IMR-90 (cell line): ENCODE data around the gene HOXA2. TPM values are rescaled to one million over a fixed set of nuclear protein-coding genes. Genes with fewer than 3 reads are reported as not detected.

ENCODE experiments used
- ATAC-seq: fragments of 200-7000 bp; cut with Tn5 transposase; 2 replicates; pipeline ENCODE4 v1.9.1; 2020; ENCODE audit warnings: low read depth, mild to moderate bottlenecking, moderate library complexity
- BruUV-seq: library from RNA; stranded (reverse); fragments of 400-500 nt; replicated peaks from 2 replicates; lab custom pipeline; 2021; lab: Mats Ljungman, UMichigan
- CTCF ChIA-PET: fragments of 300-600 bp; formaldehyde crosslinking; extraction: SDS; loops from one replicate; lab custom pipeline; 2021; ENCODE audit warnings: antibody characterized with exemption; lab: Yijun Ruan, JAX
- POLR2A ChIA-PET: fragments of 300-600 bp; sonication (Branson Sonifier 250); formaldehyde crosslinking; loops from one replicate; lab custom pipeline; 2022; ENCODE audit warnings: antibody characterized with exemption; ENCODE audit not compliant: unreplicated experiment; lab: Charles Lee
- DNase-seq: peaks from one replicate; pipeline ENCODE4 v3.0.0; 2013
- H2AFZ ChIP-seq: replicated peaks from 2 replicates; pipeline ENCODE3; 2013; ENCODE audit warnings: low read length, mild to moderate bottlenecking; ENCODE audit not compliant: poor library complexity
- H2AK5ac ChIP-seq: 2 replicates; pipeline ENCODE4 v1.6.1; 2013; ENCODE audit warnings: low read depth, low read length, inconsistent platforms
- H2AK9ac ChIP-seq: replicated peaks from 2 replicates; pipeline ENCODE3; 2013; ENCODE audit warnings: mild to moderate bottlenecking, low read depth, low read length, moderate library complexity; ENCODE audit not compliant: poor library complexity
- H2BK120ac ChIP-seq: 2 replicates; pipeline ENCODE4 v1.6.1; 2013; ENCODE audit warnings: low read depth, low read length, inconsistent platforms
- H2BK15ac ChIP-seq: 3 replicates; pipeline ENCODE4 v1.6.1; 2013; ENCODE audit warnings: low read depth, low read length, inconsistent platforms
- H2BK20ac ChIP-seq: 2 replicates; pipeline ENCODE4 v1.6.1; 2013; ENCODE audit warnings: low read depth, mild to moderate bottlenecking, inconsistent platforms, low read length, moderate library complexity
- H2BK5ac ChIP-seq: 2 replicates; pipeline ENCODE4 v1.6.1; 2013; ENCODE audit warnings: mild to moderate bottlenecking, low read depth, low read length, inconsistent platforms; ENCODE audit not compliant: poor library complexity, severe bottlenecking
- H3K14ac ChIP-seq: replicated peaks from 2 replicates; pipeline ENCODE4 v1.6.1; 2013; ENCODE audit warnings: low read depth, low read length, inconsistent platforms
- H3K18ac ChIP-seq: 2 replicates; pipeline ENCODE4 v1.6.1; 2013; ENCODE audit warnings: low read depth, low read length, control low read depth
- H3K23ac ChIP-seq: 2 replicates; pipeline ENCODE4 v1.6.1; 2013; ENCODE audit warnings: low read depth, low read length, inconsistent platforms
- H3K27ac ChIP-seq: 2 replicates; pipeline ENCODE4 v1.5.1; 2013; ENCODE audit warnings: mild to moderate bottlenecking, control low read depth, low read length; ENCODE audit not compliant: insufficient read depth
- H3K27me3 ChIP-seq: 2 replicates; pipeline ENCODE4 v1.6.1; 2013; ENCODE audit warnings: low read length; ENCODE audit not compliant: control insufficient read depth, insufficient read depth
- H3K36me3 ChIP-seq: 2 replicates; pipeline ENCODE4 v1.6.1; 2013; ENCODE audit warnings: low read length, mixed read lengths; ENCODE audit not compliant: control insufficient read depth, insufficient read depth
- H3K4ac ChIP-seq: 2 replicates; pipeline ENCODE4 v1.6.1; 2013; ENCODE audit warnings: low read depth, low read length, inconsistent platforms
- H3K4me1 ChIP-seq: 2 replicates; pipeline ENCODE4 v1.6.1; 2013; ENCODE audit warnings: low read length, mixed read lengths; ENCODE audit not compliant: control insufficient read depth, insufficient read depth
- H3K4me2 ChIP-seq: 2 replicates; pipeline ENCODE4 v1.6.1; 2013; ENCODE audit warnings: low read depth, mild to moderate bottlenecking, control low read depth, low read length, moderate library complexity
- H3K4me3 ChIP-seq: 2 replicates; pipeline ENCODE4 v1.5.1; 2013; ENCODE audit warnings: low read depth, mild to moderate bottlenecking, control low read depth, low read length, moderate library complexity; ENCODE audit not compliant: insufficient read depth
- H3K56ac ChIP-seq: 2 replicates; pipeline ENCODE4 v1.6.1; 2013; ENCODE audit warnings: low read length, inconsistent platforms; ENCODE audit not compliant: insufficient read depth; ENCODE audit errors: extremely low read depth
- H3K79me1 ChIP-seq, 2 experiments: 2 replicates each; pipeline ENCODE4 v1.6.1; 2013; ENCODE audit warnings: low read length in 2 of 2, inconsistent platforms in 1 of 2, low read depth in 1 of 2
- H3K9ac ChIP-seq: 2 replicates; pipeline ENCODE4 v1.6.1; 2013; ENCODE audit warnings: low read depth, low read length, control low read depth
- H3K9me1 ChIP-seq: 2 replicates; pipeline ENCODE4 v1.6.1; 2013; ENCODE audit warnings: low read length, inconsistent platforms; ENCODE audit not compliant: insufficient read depth
- H3K9me3 ChIP-seq: 2 replicates; pipeline ENCODE4 v1.6.1; 2013; ENCODE audit warnings: low read length; ENCODE audit not compliant: control insufficient read depth, insufficient read depth
- H4K20me1 ChIP-seq: 2 replicates; pipeline ENCODE4 v1.6.1; 2013; ENCODE audit warnings: low read length, inconsistent platforms; ENCODE audit not compliant: insufficient read depth
- H4K5ac ChIP-seq: 2 replicates; pipeline ENCODE4 v1.6.1; 2013; ENCODE audit warnings: mild to moderate bottlenecking, low read depth, low read length, control low read depth
- H4K8ac ChIP-seq, 2 experiments: 2 replicates each; pipeline ENCODE4 v1.6.1; 2013; ENCODE audit warnings: low read depth in 2 of 2, low read length in 2 of 2, control low read depth in 1 of 2, inconsistent platforms in 1 of 2
- H4K91ac ChIP-seq: 2 replicates; pipeline ENCODE4 v1.6.1; 2013; ENCODE audit warnings: low read depth, low read length, inconsistent platforms; ENCODE audit not compliant: insufficient read depth
- MAFK ChIP-seq: IDR thresholded peaks from 2 replicates; pipeline ENCODE4 v1.6.1; 2012; ENCODE audit warnings: low read depth, low read length, improper control_type of control experiment
- MAZ ChIP-seq: IDR thresholded peaks from 2 replicates; pipeline ENCODE4 v1.6.1; 2012; ENCODE audit warnings: low read depth, mild to moderate bottlenecking, low read length, improper control_type of control experiment, moderate library complexity, borderline replicate concordance
- POLR2A ChIP-seq: IDR thresholded peaks from 2 replicates; pipeline ENCODE4 v1.6.1; 2012; ENCODE audit warnings: mild to moderate bottlenecking, low read depth, low read length
- RAD21 ChIP-seq: IDR thresholded peaks from 2 replicates; pipeline ENCODE4 v1.6.1; 2012; ENCODE audit warnings: low read length, improper control_type of control experiment
- SMC3 ChIP-seq: fragments of 150-350 bp; IDR thresholded peaks from 2 replicates; pipeline ENCODE4 v1.6.1; 2016; ENCODE audit warnings: low read depth, mild to moderate bottlenecking, antibody characterized with exemption, low read length, moderate library complexity
- WGBS, 2 experiments: methylation state at CpG; one replicate each; pipeline versions ENCODE4 v1.1.5 to v1.1.7; 2013; ENCODE audit warnings: missing lambda C conversion rate in 2 of 2; ENCODE audit not compliant: insufficient read length in 1 of 2; ENCODE audit errors: extremely low coverage in 2 of 2; 5-methylcytosine and 5-hydroxymethylcytosine counted together
- dilution Hi-C: fragments of 300-500 bp; cut with HindIII; formaldehyde crosslinking; loops from one replicate; pipeline ENCODE4 v1.14.3; 2018; ENCODE audit warnings: low sequenced_read_pairs; ENCODE audit not compliant: unreplicated experiment
- in situ Hi-C: fragments of 300-500 bp; cut with MboI; formaldehyde crosslinking; loops from 3 replicates; pipeline ENCODE4 v1.14.3; 2019; ENCODE audit warnings: low sequenced_read_pairs, inconsistent platforms, mixed read lengths
- intact Hi-C: fragments of 100-400 bp; cut with micrococcal nuclease; formaldehyde crosslinking; loops from 2 replicates; pipeline ENCODE4 v1.10.0; 2022
- polyA plus RNA-seq, 3 experiments: library from polyadenylated mRNA; depleted of rRNA; stranded (reverse); fragments of >200 nt; gene quantifications; 2 replicates each; pipeline ENCODE4 v1.2.3, GENCODE V29; 2012; ENCODE audit warnings: low replicate concordance in 1 of 3
- total RNA-seq: library from RNA; depleted of rRNA; stranded (reverse); fragments of >200 nt; gene quantifications from 2 replicates; pipeline ENCODE4 v1.2.3, GENCODE V29; 2012
- TF ChIP-seq, protein P1 (sequence below): fragments of 150-350 bp; IDR thresholded peaks from 2 replicates; pipeline ENCODE4 v1.6.1; 2017; ENCODE audit warnings: mild to moderate bottlenecking, antibody characterized with exemption, low read length, low read depth
- TF ChIP-seq, protein P2 (sequence below): conservative IDR thresholded peaks from 2 replicates; pipeline ENCODE4 v1.5.1; 2012; ENCODE audit warnings: mild to moderate bottlenecking, low read depth, low read length, improper control_type of control experiment
- TF ChIP-seq, protein P3 (sequence below): fragments of 150-350 bp; IDR thresholded peaks from 2 replicates; pipeline ENCODE4 v1.6.1; 2016; ENCODE audit warnings: low read depth, mild to moderate bottlenecking, low read length, moderate library complexity, borderline replicate concordance

The HOXA2 gene
- total and polyA plus RNA-seq, 2 of the 4 experiments (the other 2 are of a cell fraction): 1.6 to 3.9 TPM

DNA sequence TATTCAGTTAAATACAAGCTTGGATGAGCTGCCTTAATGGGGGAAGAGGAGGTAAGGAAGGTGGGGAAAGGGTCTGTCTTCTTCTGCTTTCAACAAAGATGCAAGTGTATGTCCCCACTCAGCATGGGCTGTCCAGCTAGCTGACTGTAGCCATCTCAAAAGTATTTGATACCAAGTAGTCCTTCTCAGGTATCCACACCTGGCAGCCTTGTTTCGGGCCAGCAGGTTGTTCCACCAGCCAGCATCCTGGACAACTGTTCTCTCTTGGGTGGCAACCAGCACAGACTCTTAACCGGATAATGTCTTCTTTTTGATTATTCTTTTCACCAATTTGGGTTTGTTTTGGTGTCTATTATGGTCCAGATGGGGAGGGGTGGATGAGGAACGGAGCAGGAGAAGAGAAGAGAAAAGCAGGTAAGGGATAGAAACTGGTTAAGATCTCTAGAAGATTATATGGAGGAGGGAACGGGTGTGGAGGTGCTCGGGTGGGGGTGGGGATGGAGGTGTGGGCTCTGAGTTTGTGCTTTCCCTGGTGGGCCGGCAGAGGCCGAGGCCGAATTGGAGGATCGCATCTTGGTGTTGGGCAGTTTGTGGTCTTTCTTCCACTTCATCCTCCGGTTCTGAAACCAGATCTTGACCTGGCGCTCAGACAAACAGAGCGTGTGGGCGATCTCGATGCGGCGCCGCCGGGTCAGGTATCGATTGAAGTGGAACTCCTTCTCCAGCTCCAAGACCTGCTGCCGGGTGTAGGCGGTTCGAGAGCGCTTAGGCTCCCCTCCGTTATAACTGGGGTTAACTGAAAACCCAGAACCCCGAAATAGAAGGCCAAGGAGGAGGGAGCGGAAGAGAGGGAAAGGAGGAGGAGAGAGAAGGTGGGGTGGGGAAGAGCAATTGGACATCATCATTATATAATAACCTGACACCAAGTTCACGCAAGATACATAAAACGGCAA lies 26.6 kb upstream of the HOXA2 start:
- Histone ChIP-seq H4K5ac (peak overlapping the region; percentile 27), H2BK15ac (peak overlapping the region; percentile 33; the same call in 2 of the 3 replicates), H3K79me1 (peaks cover 29 to 50% of the 10 kb centered on the region in 2 experiments), H3K27me3 (no peaks in the 10 kb centered on the region), H3K18ac (peak overlapping the region; percentile 32), H2AFZ (peak overlapping the region; percentile 24), H3K27ac (peak overlapping the region; percentile 41), H2AK9ac (no peak overlapping the region), H3K9me3 (no peaks in the 10 kb centered on the region), H3K9ac (peak overlapping the region; percentile 37), H2BK120ac (peak overlapping the region; percentile 58), H3K9me1 (peaks cover 15% of the 10 kb centered on the region), H3K36me3 (peaks cover 3% of the 10 kb centered on the region; the same call in 1 of the 2 replicates), H3K56ac (0 out of 2 replicates have a peak overlapping the region, but pooled peaks have one; percentile 22), H2BK20ac (0 out of 2 replicates have a peak overlapping the region, but pooled peaks have one; percentile 21), H3K4me1 (peaks cover 29% of the 10 kb centered on the region), H3K4me3 (peak overlapping the region; percentile 76), H4K20me1 (no peaks in the 10 kb centered on the region), H3K23ac (peak overlapping the region; percentile 94), H4K91ac (peak overlapping the region; percentile 48), H3K4ac (peak overlapping the region; percentile 49), H3K14ac (peak overlapping the region; percentile 52; the same call in 1 of the 2 replicates), H2BK5ac (no peak overlapping the region), H2AK5ac (no peak overlapping the region; the same call in 1 of the 2 replicates), H4K8ac (peak overlapping the region; percentile 45; a peak in 2 of 4 replicates), H3K4me2 (peak overlapping the region; percentile 84)
- TF ChIP-seq, protein P1, sequence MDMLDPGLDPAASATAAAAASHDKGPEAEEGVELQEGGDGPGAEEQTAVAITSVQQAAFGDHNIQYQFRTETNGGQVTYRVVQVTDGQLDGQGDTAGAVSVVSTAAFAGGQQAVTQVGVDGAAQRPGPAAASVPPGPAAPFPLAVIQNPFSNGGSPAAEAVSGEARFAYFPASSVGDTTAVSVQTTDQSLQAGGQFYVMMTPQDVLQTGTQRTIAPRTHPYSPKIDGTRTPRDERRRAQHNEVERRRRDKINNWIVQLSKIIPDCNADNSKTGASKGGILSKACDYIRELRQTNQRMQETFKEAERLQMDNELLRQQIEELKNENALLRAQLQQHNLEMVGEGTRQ: no peak
- TF ChIP-seq, protein P2, sequence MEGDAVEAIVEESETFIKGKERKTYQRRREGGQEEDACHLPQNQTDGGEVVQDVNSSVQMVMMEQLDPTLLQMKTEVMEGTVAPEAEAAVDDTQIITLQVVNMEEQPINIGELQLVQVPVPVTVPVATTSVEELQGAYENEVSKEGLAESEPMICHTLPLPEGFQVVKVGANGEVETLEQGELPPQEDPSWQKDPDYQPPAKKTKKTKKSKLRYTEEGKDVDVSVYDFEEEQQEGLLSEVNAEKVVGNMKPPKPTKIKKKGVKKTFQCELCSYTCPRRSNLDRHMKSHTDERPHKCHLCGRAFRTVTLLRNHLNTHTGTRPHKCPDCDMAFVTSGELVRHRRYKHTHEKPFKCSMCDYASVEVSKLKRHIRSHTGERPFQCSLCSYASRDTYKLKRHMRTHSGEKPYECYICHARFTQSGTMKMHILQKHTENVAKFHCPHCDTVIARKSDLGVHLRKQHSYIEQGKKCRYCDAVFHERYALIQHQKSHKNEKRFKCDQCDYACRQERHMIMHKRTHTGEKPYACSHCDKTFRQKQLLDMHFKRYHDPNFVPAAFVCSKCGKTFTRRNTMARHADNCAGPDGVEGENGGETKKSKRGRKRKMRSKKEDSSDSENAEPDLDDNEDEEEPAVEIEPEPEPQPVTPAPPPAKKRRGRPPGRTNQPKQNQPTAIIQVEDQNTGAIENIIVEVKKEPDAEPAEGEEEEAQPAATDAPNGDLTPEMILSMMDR: no peak
- TF ChIP-seq RAD21: no peak
- TF ChIP-seq POLR2A: no peak; the same call in 1 of the 2 replicates
- TF ChIP-seq, protein P3, sequence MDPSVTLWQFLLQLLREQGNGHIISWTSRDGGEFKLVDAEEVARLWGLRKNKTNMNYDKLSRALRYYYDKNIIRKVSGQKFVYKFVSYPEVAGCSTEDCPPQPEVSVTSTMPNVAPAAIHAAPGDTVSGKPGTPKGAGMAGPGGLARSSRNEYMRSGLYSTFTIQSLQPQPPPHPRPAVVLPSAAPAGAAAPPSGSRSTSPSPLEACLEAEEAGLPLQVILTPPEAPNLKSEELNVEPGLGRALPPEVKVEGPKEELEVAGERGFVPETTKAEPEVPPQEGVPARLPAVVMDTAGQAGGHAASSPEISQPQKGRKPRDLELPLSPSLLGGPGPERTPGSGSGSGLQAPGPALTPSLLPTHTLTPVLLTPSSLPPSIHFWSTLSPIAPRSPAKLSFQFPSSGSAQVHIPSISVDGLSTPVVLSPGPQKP: no peak
- TF ChIP-seq MAFK: no peak
- no peak for TF ChIP-seq SMC3
- no peak for TF ChIP-seq MAZ
- DNase-seq (no peak), ATAC-seq (no peak)
- BruUV-seq: no TSS peak
- 13% methylated on average over 5 of the region's 28 CpGs; no CpG with 5 or more reads in 1 of the 2 experiments for WGBS, 2 experiments
- dilution Hi-C loops (no loop called here), intact Hi-C loops (loop anchor here (2.0 kb wide), 1 partner anchor 32 kb away; no protein-coding TSS in a partner anchor), in situ Hi-C loops (no loop called here)
- ChIA-PET CTCF (interaction anchor here (1.0 kb wide), 1 partner anchor 18 kb away, joined by 4 read pairs; no protein-coding TSS in a partner anchor), POLR2A (no interaction called here)
